NCI-H2029 (cell line): ENCODE results near the gene SUDS3.
"Not testable (repeated sequence)": the region's sequence is repeated elsewhere in the genome, so short reads cannot be mapped to it uniquely, and the experiment has no call there.

Source experiments
- DNase-seq: peaks from one replicate; lab custom pipeline; 2025; lab: John Stamatoyannopoulos, UW

Gene SUDS3

GRCh38 chr12:118397708-118398440 lies 21.5 kb downstream of the SUDS3 start:
- no peak for DNase-seq

GRCh38 chr12:118398524-118398923 lies 22.2 kb downstream of the SUDS3 start:
- no peak for DNase-seq

- DNase-seq: no peak
Measured at GRCh38 chr12:118398940-118399339, 22.6 kb downstream of the SUDS3 start.

GRCh38 chr12:118402251-118402650 lies 25.9 kb downstream of the SUDS3 start:
- DNase-seq: no peak

GRCh38 chr12:118404876-118405521 lies 28.6 kb downstream of the SUDS3 start:
- DNase-seq: peak; percentile 56

GRCh38 chr12:118408241-118408640 lies 31.9 kb downstream of the SUDS3 start:
- DNase-seq: not testable (repeated sequence)

GRCh38 chr12:118409834-118410233 lies 33.5 kb downstream of the SUDS3 start:
- no peak for DNase-seq

GRCh38 chr12:118417942-118418341 lies 41.6 kb downstream of the SUDS3 start:
- no peak for DNase-seq

GRCh38 chr12:118418385-118419057 lies 42.2 kb downstream of the SUDS3 start:
- no peak for DNase-seq

- no peak for DNase-seq
Measured at GRCh38 chr12:118420673-118421072, 44.3 kb downstream of the SUDS3 start.

GRCh38 chr12:118424884-118425283 lies 48.5 kb downstream of the SUDS3 start:
- no peak for DNase-seq

- DNase-seq: no peak
Measured at GRCh38 chr12:118425364-118425763, 49.0 kb downstream of the SUDS3 start.

GRCh38 chr12:118427819-118428218 lies 51.5 kb downstream of the SUDS3 start:
- DNase-seq: no peak

- DNase-seq: no peak
Measured at GRCh38 chr12:118428643-118429042, 52.3 kb downstream of the SUDS3 start.

- peak; percentile 52 for DNase-seq
Measured at GRCh38 chr12:118429688-118430383, 53.5 kb downstream of the SUDS3 start.

GRCh38 chr12:118430516-118430915 lies 54.2 kb downstream of the SUDS3 start:
- no peak for DNase-seq

GRCh38 chr12:118432812-118433545 lies 56.6 kb downstream of the SUDS3 start:
- DNase-seq: no peak

- DNase-seq: no peak
Measured at GRCh38 chr12:118436002-118436730, 59.8 kb downstream of the SUDS3 start.

GRCh38 chr12:118436986-118437385 lies 60.6 kb downstream of the SUDS3 start:
- DNase-seq: no peak

- DNase-seq: no peak
Measured at GRCh38 chr12:118439068-118439467, 62.7 kb downstream of the SUDS3 start.

- DNase-seq: no peak
Measured at GRCh38 chr12:118446247-118446646, 69.9 kb downstream of the SUDS3 start.
